Psoas muscle (tissue), 8 donors: ENCODE results near the gene BHLHE23. TPM values are rescaled to one million over a fixed set of nuclear protein-coding genes. Genes with fewer than 3 reads are reported as not detected.

Source experiments
- ATAC-seq, 4 donors: fragments of 200-7000 bp; cut with Tn5 transposase; one replicate each; pipeline ENCODE4 v1.9.1; 2020; ENCODE audit warnings: moderate library complexity in 3 of 4, mild to moderate bottlenecking in 2 of 4
- DNase-seq, 2 donors: peaks; one replicate each; pipeline ENCODE4 v3.0.0-alpha.2; 2020
- H3K27ac ChIP-seq: fragments of 200-600 bp; one replicate; pipeline ENCODE4 v1.8.0; 2022
- H3K27me3 ChIP-seq, 3 donors: fragments of 200-600 bp in 1 of 3; one replicate each; pipeline versions ENCODE4 v1.6.1 to v1.8.0; 2013 to 2022; ENCODE audit warnings: low read length in 2 of 3, mild to moderate bottlenecking in 2 of 3, moderate library complexity in 1 of 3; ENCODE audit not compliant: insufficient read depth in 3 of 3
- H3K36me3 ChIP-seq, 2 donors: fragments of 200-600 bp in 1 of 2; one replicate each; pipeline versions ENCODE4 v1.6.1 to v1.8.0; 2013 to 2022; ENCODE audit warnings: low read depth in 1 of 2, mild to moderate bottlenecking in 1 of 2, moderate library complexity in 1 of 2; ENCODE audit not compliant: insufficient read depth in 1 of 2
- H3K4me1 ChIP-seq: fragments of 200-600 bp; one replicate; pipeline ENCODE4 v1.8.0; 2022
- H3K4me3 ChIP-seq: fragments of 200-600 bp; one replicate; pipeline ENCODE4 v1.8.0; 2022; ENCODE audit warnings: mild to moderate bottlenecking
- H3K9me3 ChIP-seq: fragments of 200-600 bp; one replicate; pipeline ENCODE4 v1.8.0; 2022
- WGBS, 3 donors: extraction: QIAGEN DNeasy Blood & Tissue Kit; methylation state at CpG; one replicate each; pipeline versions ENCODE4 v1.1.6 to v1.1.7; 2013; 5-methylcytosine and 5-hydroxymethylcytosine counted together
- intact Hi-C, 2 donors: fragments of 100-400 bp; cut with DNase I; formaldehyde crosslinking; loops; one replicate each; pipeline versions ENCODE4 v1.11.0 to v1.14.2; 2022
- polyA plus RNA-seq, 3 donors: library from polyadenylated mRNA; stranded (reverse); fragments of 200-250 nt; gene quantifications; one replicate each; pipeline ENCODE4 v1.2.3, GENCODE V29; 2013
- total RNA-seq, 4 donors: library from RNA; stranded (reverse); fragmentation: NEBNext Ultra II Directional in 2 of 4; extraction: Animal tissue kit (Norgen Biotek cat#: 25700) in 2 of 4; gene quantifications; one replicate each; pipeline versions ENCODE4 v1.2.1 to v1.2.4, GENCODE V29; 2021 to 2023
- TF ChIP-seq, protein P1 (sequence below): fragments of 200-600 bp; IDR thresholded peaks from one replicate; pipeline ENCODE4 v1.8.0; 2022; ENCODE audit warnings: antibody characterized with exemption
- donor health status: healthy with polysubstance abuse.
- donor health status: DM: no; HTN: no; CAD: no; lungs with moderate emphysema.
- donor health status: Bipolar disorder and iron deficiency.
- donor health status: healthy.
- donor health status: DM: yes; HTN: yes; CAD: no.
- donor health status: DM: no; HTN: no; CAD: no.
- donor health status: DM: no; HTN: no; CAD: no.
- donor health status: DM: yes; HTN: yes; CAD: no.

Gene BHLHE23
- total and polyA plus RNA-seq, 7 donors, result not detected

- Histone ChIP-seq H3K4me1 (no peaks in the 10 kb centered on the region), H3K9me3 (no peaks in the 10 kb centered on the region), H3K36me3 (no peaks in the 10 kb centered on the region), H3K27me3 (peaks cover 0 to 99% (median 43%) of the 10 kb centered on the region in 3 donors), H3K27ac (no peak overlapping the region), H3K4me3 (no peak overlapping the region)
- ATAC-seq (no peak), DNase-seq (no peak)
- TF ChIP-seq, protein P1, sequence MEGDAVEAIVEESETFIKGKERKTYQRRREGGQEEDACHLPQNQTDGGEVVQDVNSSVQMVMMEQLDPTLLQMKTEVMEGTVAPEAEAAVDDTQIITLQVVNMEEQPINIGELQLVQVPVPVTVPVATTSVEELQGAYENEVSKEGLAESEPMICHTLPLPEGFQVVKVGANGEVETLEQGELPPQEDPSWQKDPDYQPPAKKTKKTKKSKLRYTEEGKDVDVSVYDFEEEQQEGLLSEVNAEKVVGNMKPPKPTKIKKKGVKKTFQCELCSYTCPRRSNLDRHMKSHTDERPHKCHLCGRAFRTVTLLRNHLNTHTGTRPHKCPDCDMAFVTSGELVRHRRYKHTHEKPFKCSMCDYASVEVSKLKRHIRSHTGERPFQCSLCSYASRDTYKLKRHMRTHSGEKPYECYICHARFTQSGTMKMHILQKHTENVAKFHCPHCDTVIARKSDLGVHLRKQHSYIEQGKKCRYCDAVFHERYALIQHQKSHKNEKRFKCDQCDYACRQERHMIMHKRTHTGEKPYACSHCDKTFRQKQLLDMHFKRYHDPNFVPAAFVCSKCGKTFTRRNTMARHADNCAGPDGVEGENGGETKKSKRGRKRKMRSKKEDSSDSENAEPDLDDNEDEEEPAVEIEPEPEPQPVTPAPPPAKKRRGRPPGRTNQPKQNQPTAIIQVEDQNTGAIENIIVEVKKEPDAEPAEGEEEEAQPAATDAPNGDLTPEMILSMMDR, result no peak
- WGBS, 3 donors, result 2 to 6% (median 4%) methylated on average over 19 to 24 of the region's 24 CpGs
- intact Hi-C loops, result loop anchor here in 1 of 2 donors (5.0 kb wide), 1 partner anchor 135 kb away; no protein-coding TSS in a partner anchor
These were observed 539 bp upstream of the BHLHE23 start for GRCh38 chr20:63007360-63007645.

- H3K4me3 ChIP-seq, result no peak overlapping the region
- intact Hi-C loops, result loop anchor here in 1 of 2 donors (5.0 kb wide), 1 partner anchor 134 kb away; no protein-coding TSS in a partner anchor
- ATAC-seq (no peak), DNase-seq (no peak)
- H3K27me3 ChIP-seq, result peaks cover 0 to 98% (median 42%) of the 10 kb centered on the region in 3 donors
- H3K4me1 ChIP-seq, result no peaks in the 10 kb centered on the region
- H3K36me3 ChIP-seq, result no peaks in the 10 kb centered on the region
- no peak overlapping the region for H3K27ac ChIP-seq
- no peaks in the 10 kb centered on the region for H3K9me3 ChIP-seq
- TF ChIP-seq, protein P1, result no peak
- WGBS, 3 donors, result 1 to 2% (median 2%) methylated on average over 61 to 90 of the region's 90 CpGs
These were observed 763 bp downstream of the BHLHE23 start for GRCh38 chr20:63005862-63006539.

- ATAC-seq, result no peak
- intact Hi-C loops, result loop anchor here in 1 of 2 donors (5.0 kb wide), 1 partner anchor 133 kb away; no protein-coding TSS in a partner anchor
- no peaks in the 10 kb centered on the region for H3K4me1 ChIP-seq
- H3K4me3 ChIP-seq, result no peak overlapping the region
- no peaks in the 10 kb centered on the region for H3K9me3 ChIP-seq
- no peak overlapping the region for H3K27ac ChIP-seq
- TF ChIP-seq, protein P1, result no peak
- no peak for DNase-seq
- H3K36me3 ChIP-seq, result no peaks in the 10 kb centered on the region
- H3K27me3 ChIP-seq, result peaks cover 0 to 98% (median 42%) of the 10 kb centered on the region in 3 donors
- WGBS, 3 donors, result 1 to 4% (median 2%) methylated on average over 36 to 43 of the region's 43 CpGs
These were observed 1.4 kb downstream of the BHLHE23 start for GRCh38 chr20:63005365-63005861.

DNA sequence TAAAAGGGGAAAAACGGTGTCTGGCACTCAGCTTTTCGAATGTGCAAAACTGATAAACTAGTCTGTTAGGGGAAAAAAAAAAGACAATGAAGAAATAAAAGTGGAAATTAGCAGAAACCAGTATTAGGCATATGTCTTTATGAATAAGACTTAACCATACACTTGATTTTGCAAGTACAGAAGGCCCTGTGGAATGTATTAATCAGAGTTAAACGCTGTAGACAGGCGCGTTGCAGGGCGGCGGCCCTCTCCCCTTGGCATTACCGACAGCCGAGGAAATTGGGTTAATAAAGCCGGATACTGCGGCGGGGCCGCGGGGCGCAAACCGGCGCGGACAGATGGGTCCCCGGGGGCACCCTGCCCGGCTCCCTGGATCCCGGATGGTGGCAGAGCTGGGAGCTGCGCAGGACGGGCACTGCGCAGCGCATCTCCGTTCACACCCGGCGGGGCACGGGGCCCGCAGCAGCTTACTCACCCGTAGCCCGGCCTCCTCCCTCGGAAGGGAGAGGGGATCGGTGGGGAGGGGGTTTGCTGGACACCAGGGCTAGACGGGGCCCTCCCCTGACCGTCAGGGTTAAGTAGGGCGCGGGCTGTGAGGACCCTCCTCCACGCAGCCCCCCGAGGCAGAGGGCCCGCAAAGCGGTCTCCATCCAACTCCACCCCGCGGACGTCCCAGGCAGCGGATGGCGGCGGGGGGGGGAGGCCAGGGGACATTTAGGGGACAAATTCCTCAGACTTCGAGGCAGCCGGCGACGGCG lies 2.0 kb downstream of the BHLHE23 start:
- no peak overlapping the region for H3K4me3 ChIP-seq
- H3K27me3 ChIP-seq, result peaks cover 0 to 98% (median 40%) of the 10 kb centered on the region in 3 donors
- H3K4me1 ChIP-seq, result no peaks in the 10 kb centered on the region
- no peak overlapping the region for H3K27ac ChIP-seq
- no peaks in the 10 kb centered on the region for H3K9me3 ChIP-seq
- intact Hi-C loops, result loop anchor here in 1 of 2 donors (5.0 kb wide), 1 partner anchor 132 kb away; no protein-coding TSS in a partner anchor
- no peak for DNase-seq
- H3K36me3 ChIP-seq, result no peaks in the 10 kb centered on the region
- TF ChIP-seq, protein P1, result no peak
- WGBS, 3 donors, result 6 to 10% (median 7%) methylated on average over 42 to 53 of the region's 53 CpGs
- no peak for ATAC-seq
